Sigmoid colon (tissue), 3 donors: ENCODE results near the gene GAMT.

Experiments
- CTCF ChIP-seq, 4 experiments: fragments of 450-650 bp in 3 of 4; fragments of 200-600 bp in 1 of 4; IDR thresholded peaks; one replicate each; pipeline ENCODE4 v1.5.1; 2016 to 2019; ENCODE audit warnings: antibody characterized with exemption in 4 of 4, mild to moderate bottlenecking in 3 of 4, moderate library complexity in 2 of 4
- POLR2A ChIP-seq, 2 donors: fragments of 450-650 bp; IDR thresholded peaks; one replicate each; pipeline ENCODE4 v1.6.1; 2016; ENCODE audit warnings: antibody characterized with exemption in 2 of 2, mild to moderate bottlenecking in 2 of 2, moderate library complexity in 2 of 2

GRCh38 chr19:1432507-1432887, 31.2 kb upstream of the GAMT start:
- TF ChIP-seq CTCF (IDR thresholded peaks at IDR 0.05), result no peak
- no peak for TF ChIP-seq POLR2A (IDR thresholded peaks at IDR 0.05)
